NCI-H345 treated with DMSO at 0.1 percent for 48 hours (cell line): ENCODE results near the gene STX7.
"Not testable (repeated sequence)": the region's sequence is repeated elsewhere in the genome, so short reads cannot be mapped to it uniquely, and the experiment has no call there.

Source experiments
- DNase-seq: peaks from one replicate; lab custom pipeline; 2025; ENCODE audit not compliant: unreplicated experiment; lab: John Stamatoyannopoulos, UW

STX7 gene

DNA sequence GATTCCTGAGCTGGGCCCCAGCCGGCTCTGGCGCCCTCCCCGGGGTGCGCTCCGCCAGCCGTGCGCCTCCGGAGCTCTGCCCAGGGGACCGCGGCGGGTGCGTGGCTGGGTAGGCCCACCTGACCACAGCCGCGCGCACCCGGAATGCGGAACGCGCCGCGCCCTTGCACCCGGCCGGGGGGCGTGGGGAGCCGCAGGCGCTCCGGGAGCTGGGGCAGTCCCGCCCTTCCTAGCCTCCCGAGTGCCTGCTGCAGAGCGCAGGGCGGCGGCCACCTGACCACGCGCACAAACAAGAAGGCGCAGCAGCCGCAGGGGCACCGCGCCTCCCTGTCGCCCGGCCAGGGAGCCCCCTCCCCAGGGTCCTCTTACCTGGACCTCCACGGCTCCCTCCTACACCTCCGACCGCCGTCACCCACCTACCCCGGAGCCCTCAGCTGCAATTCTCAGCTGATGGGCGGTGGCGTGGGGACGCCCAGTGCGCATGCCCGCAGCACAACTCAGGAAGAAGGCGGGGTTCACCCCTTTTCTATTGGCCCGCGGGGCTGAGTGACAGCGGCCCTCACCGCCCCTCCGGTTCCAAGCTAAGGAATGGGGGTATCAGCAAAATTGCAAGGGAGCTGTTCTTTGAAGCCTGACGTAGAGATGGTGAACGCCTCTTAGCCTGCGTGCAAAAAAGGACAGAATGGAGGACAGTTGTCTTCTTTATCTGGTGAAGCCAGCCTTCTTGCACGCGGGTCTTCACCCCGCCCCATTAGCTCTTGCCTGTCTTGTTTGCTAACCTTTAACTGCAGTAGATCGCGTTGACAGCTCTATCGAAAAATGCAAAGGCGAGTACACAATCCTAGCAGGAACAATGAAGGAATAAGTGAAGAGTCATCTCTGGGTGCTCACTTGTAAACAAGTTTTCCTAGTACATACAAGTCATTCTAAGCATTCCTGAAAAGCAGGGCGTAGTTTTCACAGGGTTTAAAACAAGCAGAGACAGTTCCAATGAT is at the start of gene STX7:
STX7 (minus strand) TSS at position 479 of the 995 bp plus-strand sequence. CDS start 9,586 bp downstream, outside the sequence.
- peak; percentile 84 for DNase-seq

DNA sequence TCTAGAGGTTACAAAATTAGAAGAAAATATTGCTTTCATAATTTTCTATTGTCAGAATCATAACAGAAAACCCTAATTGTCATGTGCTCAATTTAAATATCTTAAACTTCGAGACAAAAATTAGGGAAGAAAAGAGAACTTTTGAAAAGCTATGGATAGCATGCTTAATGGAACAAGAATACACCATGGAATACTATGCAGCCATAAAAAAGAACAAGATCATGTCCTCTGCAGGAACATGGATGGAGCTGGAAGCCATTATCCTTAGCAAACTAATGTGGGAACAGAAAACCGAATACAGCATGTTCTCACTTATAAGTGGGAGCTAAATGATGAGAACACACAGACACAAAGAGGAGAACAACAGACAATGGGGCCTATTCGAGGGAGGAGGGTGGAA is 47.2 kb upstream of the STX7 start:
- DNase-seq: not testable (repeated sequence)

DNA sequence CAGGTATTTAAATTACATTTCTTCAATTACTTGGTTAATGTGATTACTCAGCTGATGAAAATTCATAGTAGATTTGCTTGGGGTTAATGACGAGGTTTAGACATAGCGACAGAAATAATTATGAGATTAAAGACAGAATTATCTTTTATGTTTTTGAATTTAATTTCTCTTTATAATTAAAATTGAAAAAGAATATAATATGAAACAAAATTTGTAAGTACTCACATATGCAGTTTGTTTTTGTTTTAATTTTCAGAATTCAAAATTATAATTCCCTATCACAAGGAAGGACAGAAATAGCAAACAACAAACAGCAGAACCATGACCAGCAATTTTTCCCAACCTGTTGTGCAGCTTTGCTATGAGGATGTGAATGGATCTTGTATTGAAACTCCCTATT is 39.5 kb upstream of the STX7 start, which contains the start of gene TAAR8:
TAAR8 (plus strand) TSS at position 301 of the 400 bp plus-strand sequence; CDS start at position 322, 21 bp downstream.
- no peak for DNase-seq

- DNase-seq: no peak
Observed at GRCh38 chr6:132551214-132551613, 38.3 kb upstream of the STX7 start.

DNA sequence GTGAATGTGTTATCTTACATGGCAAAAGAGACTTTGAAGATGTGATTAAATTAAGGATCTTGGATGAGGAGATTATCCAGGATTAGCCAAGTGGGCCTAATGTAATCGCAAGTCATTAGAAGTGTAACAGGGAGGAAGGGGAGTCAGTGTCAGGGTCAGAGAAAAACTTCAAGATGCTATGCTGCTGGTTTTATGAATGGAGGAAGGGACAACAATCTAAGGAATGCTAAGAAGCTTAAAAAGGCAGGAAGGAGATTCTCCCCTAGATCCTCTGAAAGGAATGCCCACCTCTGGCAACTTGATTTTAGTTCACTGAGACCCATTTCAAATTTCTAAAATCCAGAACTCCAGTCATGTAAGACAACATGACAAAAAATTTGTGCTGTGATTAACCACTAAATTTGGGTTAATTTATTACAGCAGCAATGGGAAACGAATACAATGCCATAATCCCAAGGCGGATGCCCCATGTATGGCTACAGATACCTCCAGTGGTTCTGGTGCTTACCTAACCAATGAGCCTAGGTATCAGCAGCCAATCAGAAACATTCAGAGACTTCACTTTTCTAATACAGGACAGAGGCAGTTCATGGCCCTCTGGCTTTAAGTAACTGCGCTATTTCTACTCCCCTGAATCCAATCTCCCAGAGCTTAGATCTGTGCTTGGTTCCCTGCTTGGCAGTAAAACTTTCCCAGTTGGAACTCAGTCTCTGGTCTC is 36.0 kb upstream of the STX7 start:
- DNase-seq: no peak

DNA sequence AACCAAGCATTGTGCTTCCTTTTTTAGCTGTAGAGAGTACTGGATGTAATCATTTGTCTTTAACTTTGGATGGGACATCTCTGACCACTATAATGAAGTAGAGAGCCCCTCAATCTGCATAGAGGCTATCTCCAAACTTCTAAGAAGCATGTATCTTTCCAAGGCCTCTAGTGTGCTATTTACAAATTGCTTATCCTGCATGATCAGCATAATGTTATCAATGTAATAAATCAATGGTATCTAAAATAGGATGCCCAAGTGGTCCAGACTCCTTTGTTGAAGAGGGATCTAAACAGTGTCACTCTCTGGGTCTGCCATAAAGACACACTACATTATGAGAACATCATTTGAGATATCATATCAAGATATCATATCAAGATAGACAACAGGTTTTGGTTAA is 31.9 kb upstream of the STX7 start:
- no peak for DNase-seq

DNA sequence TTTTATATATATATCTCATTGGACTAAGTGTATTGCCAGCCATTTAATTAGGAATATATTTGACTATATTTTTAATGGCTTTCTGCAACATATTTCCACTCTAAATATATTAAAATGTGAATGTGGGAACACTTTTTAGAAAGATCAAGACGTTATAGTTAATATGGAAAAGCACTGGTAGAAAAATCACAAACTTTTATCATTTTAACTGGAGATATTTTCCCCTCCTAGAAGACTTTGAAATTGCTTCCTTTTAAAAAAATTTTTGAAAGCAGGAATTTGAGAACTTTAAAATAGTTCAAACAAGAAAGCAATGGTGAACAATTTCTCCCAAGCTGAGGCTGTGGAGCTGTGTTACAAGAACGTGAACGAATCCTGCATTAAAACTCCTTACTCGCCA is 25.1 kb upstream of the STX7 start, which contains the start of gene TAAR9:
TAAR9 (plus strand) TSS at position 301 of the 400 bp plus-strand sequence; CDS start at position 314, 13 bp downstream.
- no peak for DNase-seq

DNA sequence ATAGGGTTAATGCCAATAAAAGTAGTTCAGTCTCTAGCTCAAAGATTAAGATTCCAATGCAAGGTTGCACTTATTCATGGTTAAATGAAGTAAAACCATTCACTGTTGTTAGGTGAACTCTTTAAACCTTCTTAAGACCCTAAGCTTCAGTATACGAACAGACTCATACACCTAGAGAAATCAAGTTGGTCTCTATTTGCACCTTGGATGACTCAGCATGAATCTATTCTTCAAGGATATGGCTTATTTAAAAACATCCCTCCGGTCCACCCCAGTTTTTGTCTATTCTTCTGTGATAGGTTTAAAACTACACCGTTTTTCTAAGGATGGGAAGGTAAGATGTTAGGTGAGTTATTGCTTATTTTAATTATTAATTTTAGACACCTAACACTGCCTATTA is 24.2 kb upstream of the STX7 start:
- DNase-seq: no peak

DNA sequence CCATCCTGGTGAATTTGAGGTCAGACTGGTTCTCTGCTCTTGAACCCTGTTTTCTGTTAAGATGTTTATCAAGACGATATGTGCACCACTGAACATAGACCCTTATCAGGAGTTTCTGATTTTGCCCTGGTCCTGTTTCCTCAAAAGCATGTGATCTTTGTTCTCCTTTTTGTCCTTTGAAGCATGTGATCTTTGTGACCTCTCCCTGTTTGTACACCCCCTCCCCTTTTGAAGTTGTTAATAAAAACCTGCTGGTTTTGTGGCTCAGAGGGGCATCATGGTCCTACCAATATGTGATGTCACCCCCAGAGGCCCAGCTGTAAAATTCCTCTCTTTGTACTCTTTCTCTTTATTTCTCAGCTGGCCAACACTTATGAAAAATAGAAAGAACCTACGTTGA is 21.6 kb upstream of the STX7 start:
- not testable (repeated sequence) for DNase-seq

GRCh38 chr6:132530293-132530974 is 17.5 kb upstream of the STX7 start:
- peak; percentile 37 for DNase-seq

DNA sequence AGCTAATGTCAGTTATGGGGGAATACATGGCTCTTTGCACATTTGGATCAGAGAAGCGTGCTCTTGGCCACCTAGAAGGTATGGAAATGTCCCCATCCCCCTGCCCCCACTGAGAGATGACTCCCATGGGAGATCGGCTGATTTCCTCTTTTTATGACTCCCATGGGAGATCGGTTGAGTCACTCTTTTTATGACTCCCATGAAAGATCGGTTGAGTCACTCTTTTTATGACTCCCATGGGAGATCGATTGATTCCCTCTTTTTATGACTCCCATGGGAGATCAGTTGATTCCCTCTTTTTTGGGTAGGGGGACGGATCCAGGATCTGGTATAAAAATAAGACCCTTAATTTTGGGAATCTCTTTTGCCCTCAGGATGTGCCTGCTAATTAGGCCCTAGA is 14.9 kb upstream of the STX7 start:
- DNase-seq: no peak

DNA sequence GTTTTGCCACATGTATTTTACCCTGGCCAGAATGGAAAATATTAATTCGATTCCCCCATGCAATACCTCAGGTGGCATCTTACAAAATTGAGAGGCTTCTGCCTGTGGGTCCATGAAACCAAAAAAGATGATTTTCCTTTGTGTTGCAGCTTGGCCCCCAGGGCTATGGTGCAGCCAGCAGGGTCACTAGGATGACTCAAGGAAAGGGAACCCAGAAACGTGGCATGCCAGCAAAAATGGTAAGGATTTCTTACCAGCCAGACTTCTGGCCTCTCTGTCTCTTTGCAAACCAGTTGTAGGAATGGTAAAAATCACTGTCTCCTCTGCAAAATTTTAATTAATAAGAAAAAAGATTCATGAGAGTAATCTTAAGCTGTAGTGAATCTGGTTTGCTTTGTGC is 13.5 kb upstream of the STX7 start:
- no peak for DNase-seq

GRCh38 chr6:132525866-132526265 is 12.9 kb upstream of the STX7 start:
- no peak for DNase-seq

DNA sequence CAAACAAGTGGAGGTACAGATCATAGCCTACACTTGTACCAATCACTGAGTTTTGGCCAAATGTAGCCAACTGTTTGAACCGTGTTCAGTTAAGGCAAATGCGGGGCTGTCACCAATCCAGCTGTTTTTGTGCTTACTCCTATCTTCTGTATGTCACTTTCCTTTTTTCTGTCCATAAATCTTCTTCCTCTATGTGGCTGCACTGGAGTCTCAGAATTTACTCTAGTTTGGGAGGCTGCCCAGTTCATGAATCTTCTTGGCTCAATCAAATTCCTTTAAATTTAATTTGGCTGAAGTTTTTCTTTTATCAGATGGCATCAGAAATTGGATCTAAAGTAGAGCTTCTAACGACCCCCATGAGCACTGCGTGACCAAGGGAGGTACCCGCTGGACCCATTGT is 11.7 kb upstream of the STX7 start:
- no peak for DNase-seq

GRCh38 chr6:132520953-132521352 is 8.0 kb upstream of the STX7 start:
- DNase-seq: no peak

DNA sequence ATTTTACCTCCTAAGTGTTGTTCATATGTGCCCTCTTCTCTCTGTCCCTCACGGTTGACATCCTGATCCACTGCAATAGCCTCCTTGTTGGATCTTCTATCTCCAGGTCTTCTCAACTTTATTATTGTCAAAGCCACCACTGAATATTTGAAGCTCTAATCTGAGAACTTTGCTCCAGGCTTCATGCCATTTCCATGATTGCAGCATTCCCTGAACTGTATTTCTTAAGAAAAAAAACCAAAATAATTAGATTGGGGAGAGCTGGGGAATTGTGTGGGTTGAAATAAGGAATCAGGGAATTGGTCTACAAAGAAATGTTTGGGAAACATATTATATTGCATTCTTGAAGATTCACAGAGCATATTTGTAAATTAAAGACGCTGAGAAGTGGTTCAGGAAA is 2.5 kb upstream of the STX7 start:
- no peak for DNase-seq

GRCh38 chr6:132513831-132514545 is 1.1 kb upstream of the STX7 start:
- DNase-seq: no peak

- DNase-seq: no peak
Observed at GRCh38 chr6:132512342-132512637, 626 bp downstream of the STX7 start.

DNA sequence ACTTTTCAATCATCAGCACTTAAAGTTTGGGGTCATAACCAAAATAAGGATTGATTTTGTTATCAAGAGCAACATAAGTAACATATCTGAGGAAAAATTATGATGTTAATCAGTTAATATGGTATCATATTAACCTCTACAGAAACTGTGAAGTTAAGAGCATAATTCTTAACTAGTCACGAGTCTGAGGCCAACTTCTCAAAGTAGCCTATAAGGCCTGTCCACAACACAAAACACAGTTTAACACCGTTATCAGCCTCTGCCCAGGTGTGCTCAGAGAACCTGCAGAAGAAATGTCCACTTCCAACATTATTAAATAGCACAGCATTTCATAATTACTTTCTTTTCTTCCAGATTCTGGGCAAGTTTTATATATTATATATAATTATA is 1.1 kb downstream of the STX7 start:
- DNase-seq: no peak

DNA sequence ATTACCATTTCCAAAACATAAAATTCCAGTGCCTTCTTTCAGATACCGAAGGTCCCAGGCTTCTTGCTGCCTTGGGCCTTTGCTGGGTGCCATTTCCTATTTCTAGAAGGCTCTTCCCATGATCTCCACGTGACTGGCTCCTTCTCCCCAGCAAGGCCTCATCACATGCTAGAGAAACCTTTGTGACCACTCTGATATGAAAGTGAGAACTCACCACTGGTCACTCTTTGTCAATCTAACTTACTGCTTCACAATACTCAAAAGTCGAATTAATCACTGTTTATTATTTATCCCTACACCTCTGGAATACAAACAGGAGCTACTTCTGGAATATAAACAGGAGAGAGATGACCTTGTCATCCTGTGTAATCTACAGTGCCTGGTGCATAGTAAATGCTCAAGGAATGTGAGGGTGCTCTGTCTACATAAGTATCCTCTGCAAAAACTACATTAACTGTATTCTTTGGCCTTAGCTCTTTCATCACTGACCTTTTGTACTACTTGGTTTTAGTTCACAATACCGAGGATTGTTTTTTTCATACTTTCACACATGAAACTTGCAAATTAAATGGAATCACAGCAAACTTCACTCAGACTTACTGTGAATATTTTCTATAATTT is 1.6 kb downstream of the STX7 start:
- no peak for DNase-seq
